22Rv1 (cell line): Measurements from ENCODE around the gene PRPF8.

ENCODE experiments used
- H3K27ac ChIP-seq: fragments of 450-650 bp; 2 replicates; pipeline ENCODE4 v1.5.1; 2017
- CTCF ChIP-seq: fragments of 450-650 bp; IDR thresholded peaks from 2 replicates; pipeline ENCODE4 v1.5.1; 2017; ENCODE audit warnings: mild to moderate bottlenecking
- ZFX ChIP-seq: fragments of 450-650 bp; IDR thresholded peaks from 2 replicates; pipeline ENCODE4 v1.6.1; 2017; ENCODE audit warnings: antibody characterized with exemption, borderline replicate concordance

Gene PRPF8

GRCh38 chr17:1684378-1685189 is at the start of gene PRPF8:
Gene PRPF8 (minus strand): TSS chr17:1684867. CDS start chr17:1684571, 296 bp downstream.
- H3K27ac ChIP-seq: peak within 1 kb of the TSS; percentile 85
- TF ChIP-seq CTCF (no peak), ZFX (no peak)

GRCh38 chr17:1733759-1734158 is 49.1 kb upstream of the PRPF8 start:
- TF ChIP-seq CTCF (no peak), ZFX (no peak)
- H3K27ac ChIP-seq: no peak overlapping the region

- H3K27ac ChIP-seq: no peak overlapping the region
- TF ChIP-seq ZFX: no peak
- no peak for TF ChIP-seq CTCF
Observed at GRCh38 chr17:1732833-1733321, 48.2 kb upstream of the PRPF8 start.

- TF ChIP-seq ZFX (no peak), CTCF (no peak)
- H3K27ac ChIP-seq: no peak overlapping the region
Observed at GRCh38 chr17:1732241-1732832, 47.7 kb upstream of the PRPF8 start.

- TF ChIP-seq CTCF (no peak), ZFX (no peak)
- no peak overlapping the region for H3K27ac ChIP-seq
Observed at GRCh38 chr17:1731194-1731506, 46.5 kb upstream of the PRPF8 start.

- H3K27ac ChIP-seq: no peak overlapping the region
- TF ChIP-seq CTCF: no peak
- no peak for TF ChIP-seq ZFX
Observed at GRCh38 chr17:1730326-1731193, 45.9 kb upstream of the PRPF8 start.

- no peak overlapping the region for H3K27ac ChIP-seq
- TF ChIP-seq CTCF (no peak), ZFX (no peak)
Observed at GRCh38 chr17:1729966-1730325, 45.3 kb upstream of the PRPF8 start.
